Measurements from ENCODE around the gene AP3B1.
"Not testable (repeated sequence)": the region's sequence is repeated elsewhere in the genome, so short reads cannot be mapped to it uniquely, and the experiment has no call there.

Gene AP3B1

DNA sequence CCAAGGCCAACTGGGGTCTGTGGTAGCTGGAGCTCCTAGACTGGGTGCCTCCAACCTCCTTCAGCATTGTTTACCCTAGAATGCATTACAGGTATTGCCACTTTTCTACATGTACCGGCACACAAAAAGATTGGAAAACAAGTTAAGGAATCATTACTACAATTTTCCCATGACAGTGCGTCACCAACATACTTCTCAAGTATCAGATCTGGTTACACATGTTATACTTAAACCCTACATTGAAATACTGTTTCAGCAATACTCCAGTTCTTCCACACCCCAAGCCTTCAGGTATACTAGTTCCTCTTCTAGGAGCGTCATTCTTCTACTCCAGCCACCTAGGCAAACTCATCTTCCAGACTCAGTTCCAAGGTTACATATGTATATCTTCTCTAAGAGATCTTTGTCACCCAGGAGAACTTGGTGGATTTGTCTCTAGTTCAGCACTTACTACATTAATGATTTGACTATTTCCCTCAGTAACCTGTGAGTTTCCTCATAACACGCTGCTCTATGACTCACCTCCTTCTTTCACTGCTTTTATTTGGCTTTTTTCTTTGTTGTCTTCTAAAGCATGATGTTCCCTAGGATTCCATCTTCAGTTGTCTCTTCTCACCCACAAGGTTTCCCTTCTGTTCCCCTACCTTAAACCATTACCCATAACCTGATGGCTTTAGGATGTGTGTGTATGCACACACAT is 217.0 kb downstream of the AP3B1 start:
- H3K4me3 ChIP-seq (ENCODE audit: low read length), result no peak overlapping the region
- no peak for DNase-seq (ENCODE audit: low read depth)

DNA sequence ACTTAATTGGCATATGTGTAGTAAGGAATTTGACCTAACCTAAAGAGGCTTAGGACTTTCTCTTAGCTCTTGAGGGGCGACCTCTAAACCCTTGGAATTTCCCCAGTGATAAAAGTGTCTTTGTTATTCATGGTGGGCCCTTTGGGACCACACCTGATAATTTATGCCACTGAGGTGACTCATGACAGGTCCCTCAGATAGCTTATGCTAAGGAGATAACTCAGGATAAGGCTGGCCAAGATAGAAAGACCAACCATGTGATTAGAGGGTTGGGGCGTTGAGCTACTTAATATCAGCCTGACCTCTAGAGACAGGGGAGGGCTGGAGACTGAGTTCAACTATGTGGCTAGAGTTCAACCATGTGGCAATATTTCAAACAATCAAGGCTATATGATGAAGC is 218.1 kb downstream of the AP3B1 start:
- H3K4me3 ChIP-seq (ENCODE audit: low read length), result no peak overlapping the region
- TF ChIP-seq, protein P1, sequence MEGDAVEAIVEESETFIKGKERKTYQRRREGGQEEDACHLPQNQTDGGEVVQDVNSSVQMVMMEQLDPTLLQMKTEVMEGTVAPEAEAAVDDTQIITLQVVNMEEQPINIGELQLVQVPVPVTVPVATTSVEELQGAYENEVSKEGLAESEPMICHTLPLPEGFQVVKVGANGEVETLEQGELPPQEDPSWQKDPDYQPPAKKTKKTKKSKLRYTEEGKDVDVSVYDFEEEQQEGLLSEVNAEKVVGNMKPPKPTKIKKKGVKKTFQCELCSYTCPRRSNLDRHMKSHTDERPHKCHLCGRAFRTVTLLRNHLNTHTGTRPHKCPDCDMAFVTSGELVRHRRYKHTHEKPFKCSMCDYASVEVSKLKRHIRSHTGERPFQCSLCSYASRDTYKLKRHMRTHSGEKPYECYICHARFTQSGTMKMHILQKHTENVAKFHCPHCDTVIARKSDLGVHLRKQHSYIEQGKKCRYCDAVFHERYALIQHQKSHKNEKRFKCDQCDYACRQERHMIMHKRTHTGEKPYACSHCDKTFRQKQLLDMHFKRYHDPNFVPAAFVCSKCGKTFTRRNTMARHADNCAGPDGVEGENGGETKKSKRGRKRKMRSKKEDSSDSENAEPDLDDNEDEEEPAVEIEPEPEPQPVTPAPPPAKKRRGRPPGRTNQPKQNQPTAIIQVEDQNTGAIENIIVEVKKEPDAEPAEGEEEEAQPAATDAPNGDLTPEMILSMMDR (conservative IDR thresholded peaks at IDR 0.05; ENCODE audit: low read length), result no peak
- DNase-seq (ENCODE audit: low read depth), result no peak

More for the DNA sequence above, 217.0 kb downstream of the AP3B1 start:
- TF ChIP-seq, protein P1 (conservative IDR thresholded peaks at IDR 0.05; ENCODE audit: low read length), result no peak

DNA sequence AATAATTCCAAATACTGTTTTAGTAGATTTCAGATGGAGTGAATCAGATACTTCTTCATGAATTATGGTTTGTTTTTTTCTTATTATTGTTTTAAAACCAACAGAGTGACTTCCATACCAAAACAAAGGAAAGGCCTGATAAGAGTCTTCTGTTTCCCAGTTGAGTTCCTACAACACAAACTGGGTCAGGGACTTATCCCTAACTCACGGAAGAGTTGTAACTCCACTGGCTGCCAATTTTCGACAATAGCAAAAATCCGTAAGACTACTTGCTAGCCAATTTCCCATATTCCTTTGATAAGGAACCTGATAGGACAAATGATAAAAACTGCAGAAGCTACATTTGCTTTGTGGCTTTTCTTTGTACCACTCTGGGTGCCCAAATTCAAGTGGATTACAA is 219.2 kb downstream of the AP3B1 start:
- H3K4me3 ChIP-seq (ENCODE audit: low read length), result no peak overlapping the region
- TF ChIP-seq, protein P1 (conservative IDR thresholded peaks at IDR 0.05; ENCODE audit: low read length), result no peak
- DNase-seq (ENCODE audit: low read depth), result no peak

DNA sequence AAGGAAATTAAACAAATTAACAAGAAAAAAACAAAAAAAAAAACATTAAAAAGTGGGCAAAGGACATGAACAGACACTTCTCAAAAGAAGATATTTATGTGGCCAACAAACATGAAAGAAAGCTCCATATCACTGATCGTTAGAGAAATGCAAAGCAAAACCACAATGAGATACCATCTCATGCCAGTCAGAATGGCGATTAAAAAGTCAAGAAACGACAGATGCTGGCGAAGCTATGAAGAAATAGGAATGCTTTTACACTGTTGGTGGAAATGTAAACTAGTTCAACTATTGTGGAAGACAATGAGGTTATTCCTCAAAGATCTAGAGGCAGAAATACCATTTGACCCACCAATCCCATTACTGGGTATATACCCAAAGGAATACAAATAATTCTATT is 223.8 kb downstream of the AP3B1 start:
- not testable (repeated sequence) for DNase-seq (ENCODE audit: low read depth); H3K4me3 ChIP-seq (ENCODE audit: low read length)

DNA sequence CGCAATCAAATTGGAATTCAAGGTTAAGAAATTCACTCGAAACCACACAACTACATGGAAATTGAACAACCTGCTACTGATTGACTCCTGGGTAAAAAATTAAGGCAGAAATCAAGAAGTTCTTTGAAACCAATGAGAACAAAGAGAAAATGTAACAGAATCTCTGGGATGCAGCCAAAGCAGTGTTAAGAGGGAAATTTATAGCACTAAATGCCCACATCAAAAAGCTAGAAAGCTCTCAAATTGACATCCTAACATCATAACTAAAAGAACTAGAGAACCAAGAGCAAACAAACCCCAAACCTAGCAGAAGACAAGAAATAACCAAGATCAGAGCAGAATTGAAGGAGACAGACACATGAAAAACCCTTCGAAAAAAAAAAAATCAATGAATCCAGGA is 226.9 kb downstream of the AP3B1 start:
- not testable (repeated sequence) for H3K4me3 ChIP-seq (ENCODE audit: low read length); DNase-seq (ENCODE audit: low read depth)

DNA sequence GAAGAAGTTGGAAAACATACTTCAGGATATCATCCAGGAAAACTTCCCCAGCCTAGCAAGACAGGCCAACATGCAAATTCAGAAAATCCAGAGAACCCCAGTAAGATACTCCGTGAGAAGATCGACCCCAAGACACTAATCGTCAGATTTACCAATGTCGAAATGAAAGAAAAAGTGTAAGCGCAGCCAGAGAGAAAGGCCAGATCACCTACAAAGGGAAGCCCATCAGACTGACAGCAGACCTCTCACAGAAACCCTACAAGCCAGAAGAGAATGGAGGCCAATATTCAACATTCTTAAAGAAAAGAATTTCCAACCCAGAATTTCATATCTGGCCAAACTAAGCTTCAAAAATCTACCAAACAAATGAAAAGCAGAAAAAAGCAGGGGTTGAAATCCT is 227.8 kb downstream of the AP3B1 start:
- not testable (repeated sequence) for DNase-seq (ENCODE audit: low read depth); H3K4me3 ChIP-seq (ENCODE audit: low read length)

DNA sequence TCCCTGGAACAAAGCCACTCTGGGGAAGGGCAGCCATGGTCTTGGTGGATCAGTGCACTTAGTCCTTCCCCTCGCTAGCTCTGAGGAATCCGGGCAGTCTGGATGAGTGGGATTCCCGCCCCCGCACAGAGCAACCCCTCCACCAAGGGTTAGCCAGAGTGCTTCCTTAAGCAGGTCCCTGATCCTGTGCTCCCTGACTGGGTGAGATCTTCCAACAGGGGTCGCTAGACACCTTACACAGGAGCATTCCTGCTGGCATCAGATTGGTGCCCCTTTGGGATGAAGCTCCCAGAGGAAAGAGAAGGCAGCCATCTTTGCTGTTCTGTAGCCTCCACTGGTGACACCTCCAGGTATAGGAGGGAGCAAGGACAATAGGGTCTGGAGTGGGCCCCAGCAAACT is 228.8 kb downstream of the AP3B1 start:
- no peak overlapping the region for H3K4me3 ChIP-seq (ENCODE audit: low read length)
- no peak for DNase-seq (ENCODE audit: low read depth)
- TF ChIP-seq, protein P1 (conservative IDR thresholded peaks at IDR 0.05; ENCODE audit: low read length), result no peak

DNA sequence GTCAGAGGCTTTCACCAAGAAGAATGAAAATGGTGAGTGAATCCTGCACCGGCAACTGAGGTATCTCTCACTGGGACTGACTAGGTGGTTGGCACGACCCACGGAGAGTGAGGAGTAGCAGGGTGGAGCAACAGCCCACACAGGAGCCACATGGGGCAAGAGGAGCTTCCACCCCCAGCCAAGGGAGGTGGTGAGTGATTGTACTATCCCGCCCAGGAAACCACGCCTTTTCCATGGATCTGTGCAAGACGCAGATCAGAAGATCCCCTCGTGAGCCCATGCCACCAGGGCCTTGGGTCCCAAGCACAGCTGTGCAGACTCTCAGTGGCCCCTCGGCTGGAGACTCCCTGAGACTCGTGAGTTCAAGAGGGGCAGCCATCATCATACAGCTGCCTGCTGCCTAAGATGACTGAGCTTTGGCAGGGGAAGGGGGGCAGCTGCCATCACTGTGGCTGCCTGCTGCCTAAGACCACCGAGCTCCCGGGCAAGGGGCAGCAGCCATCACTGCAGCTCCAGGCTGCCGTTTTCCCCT is 229.5 kb downstream of the AP3B1 start:
- DNase-seq (ENCODE audit: low read depth), result no peak

More for the DNA sequence above, 229.5 kb downstream of the AP3B1 start:
- TF ChIP-seq, protein P1 (conservative IDR thresholded peaks at IDR 0.05; ENCODE audit: low read length), result no peak
- no peak overlapping the region for H3K4me3 ChIP-seq (ENCODE audit: low read length)
